GM12891 (cell line): ENCODE data around the gene PPP1R7.
A peak's percentile ranks its signal among the peaks of the same experiment; 100 is the strongest.

ENCODE experiments used
- DNase-seq: peaks from one replicate; pipeline ENCODE4 v3.0.0; 2011; ENCODE audit warnings: low spot score; ENCODE audit not compliant: insufficient read length
- FAIRE-seq: peaks from 2 replicates; lab custom pipeline; 2011; peaks lifted over from hg19 to GRCh38; lab: Jason Lieb, UNC
- PAX5 ChIP-seq: IDR thresholded peaks from 2 replicates; pipeline ENCODE4 v1.6.1; 2011; ENCODE audit warnings: low read length, moderate library complexity, mild to moderate bottlenecking; ENCODE audit not compliant: insufficient read depth, severe bottlenecking
- POLR2A ChIP-seq: IDR thresholded peaks from 2 replicates; pipeline ENCODE4 v1.6.1; 2011; ENCODE audit warnings: low read depth, low read length, control low read depth
- POLR2AphosphoS5 ChIP-seq: IDR thresholded peaks from 2 replicates; pipeline ENCODE4 v1.6.1; 2011; ENCODE audit warnings: low read depth, low read length, control low read depth
- POU2F2 ChIP-seq: IDR thresholded peaks from 2 replicates; pipeline ENCODE4 v1.6.1; 2011; ENCODE audit warnings: low read depth, mild to moderate bottlenecking, control low read depth, low read length, moderate library complexity
- SPI1 ChIP-seq: IDR thresholded peaks from 2 replicates; pipeline ENCODE4 v1.6.1; 2011; ENCODE audit warnings: low read depth, low read length, control low read depth
- TAF1 ChIP-seq: IDR thresholded peaks from 2 replicates; pipeline ENCODE4 v1.6.1; 2011; ENCODE audit warnings: low read depth, low read length, control low read depth

PPP1R7 gene

GRCh38 chr2:241129086-241129871, 21.0 kb upstream of the PPP1R7 start:
- no peak for DNase-seq
- TF ChIP-seq SPI1, result no peak
- TF ChIP-seq TAF1, result no peak
- TF ChIP-seq POLR2AphosphoS5, result no peak
- TF ChIP-seq PAX5, result no peak
- no peak for TF ChIP-seq POU2F2
- no peak for TF ChIP-seq POLR2A
- FAIRE-seq, result peak; percentile 68

DNA sequence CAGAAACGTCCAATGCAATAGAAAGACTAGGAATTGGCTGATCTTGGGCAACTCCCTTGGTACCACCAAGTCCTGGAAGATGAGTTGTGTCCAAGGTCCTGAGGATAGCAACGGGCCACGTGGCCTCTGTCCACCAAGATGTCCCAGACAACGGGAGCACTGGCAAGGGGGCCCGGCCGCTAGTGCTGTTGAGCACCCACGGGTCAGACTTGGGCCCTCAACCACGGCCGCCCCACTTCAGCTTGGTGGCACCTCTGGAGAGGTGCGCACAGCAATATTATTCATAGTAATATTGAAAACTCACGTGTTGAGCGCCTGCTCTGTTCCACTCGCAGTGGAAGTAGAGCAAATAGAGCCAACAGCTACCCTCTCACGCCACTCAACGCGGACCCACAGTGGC, 20.0 kb upstream of the PPP1R7 start:
- DNase-seq, result no peak
- FAIRE-seq, result no peak
- TF ChIP-seq POLR2AphosphoS5 (no peak), POU2F2 (no peak), SPI1 (no peak), PAX5 (no peak)

DNA sequence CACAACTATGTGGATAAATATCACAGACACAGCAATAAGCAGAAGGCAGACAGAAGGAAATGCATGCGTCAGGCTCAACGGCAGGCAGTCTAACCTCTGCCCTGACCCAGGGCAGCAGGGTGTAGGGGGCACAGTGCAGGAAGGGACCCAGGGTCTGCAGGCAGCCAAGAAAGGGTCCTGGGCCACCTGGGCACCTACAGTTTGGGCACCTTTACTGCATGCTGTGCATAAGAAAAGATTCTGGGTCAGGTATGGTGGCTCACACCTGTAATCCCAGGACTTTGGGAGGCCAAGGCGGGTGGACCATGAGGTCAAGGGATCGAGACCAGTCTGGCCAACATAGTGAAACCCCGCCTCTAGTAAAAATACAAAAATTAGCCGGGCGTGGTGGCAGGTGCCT, 18.7 kb upstream of the PPP1R7 start:
- FAIRE-seq (no peak), DNase-seq (no peak)
- TF ChIP-seq POU2F2, result no peak

DNA sequence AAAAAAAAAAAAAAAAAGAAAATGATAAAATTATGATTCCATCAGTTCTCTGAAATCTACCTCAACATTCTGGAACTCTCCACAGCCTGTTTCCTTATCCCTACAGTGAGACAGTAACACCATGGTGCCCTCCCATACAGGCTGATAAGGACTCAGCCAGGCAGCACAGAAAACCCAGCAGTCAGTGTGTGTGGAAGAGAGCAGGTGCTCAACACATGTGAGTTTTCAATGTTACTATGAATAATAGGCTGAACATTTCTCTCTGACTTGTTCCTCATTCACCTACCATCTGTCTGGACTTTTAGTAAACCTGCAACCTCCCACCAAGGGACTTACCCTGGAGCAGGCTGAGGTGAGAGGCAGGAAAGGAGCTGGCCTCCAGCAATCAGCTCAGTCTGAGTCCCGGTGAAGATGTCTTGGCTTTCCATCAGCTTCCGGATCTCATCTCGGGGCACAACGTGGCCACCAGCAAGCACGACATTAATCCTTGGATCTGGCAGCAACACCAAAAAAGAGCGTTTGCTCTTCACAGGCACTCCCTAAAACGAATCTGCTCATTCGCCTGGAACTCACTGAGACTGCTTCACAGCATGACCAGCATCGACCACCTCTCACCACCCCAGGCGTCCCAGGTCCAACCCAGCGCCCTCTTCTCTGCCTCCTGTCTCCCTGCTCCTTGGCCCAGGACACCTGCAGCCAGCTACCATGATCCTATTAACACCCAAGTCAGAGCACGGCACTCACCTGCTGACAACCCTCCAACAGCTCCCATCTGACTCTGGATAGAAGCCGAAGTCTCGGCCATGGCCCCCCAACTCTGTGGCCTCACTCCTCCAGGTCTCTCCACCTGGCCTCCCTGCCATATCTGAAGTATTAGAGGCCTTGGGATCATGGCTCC, 17.5 kb upstream of the PPP1R7 start:
- TF ChIP-seq SPI1 (no peak), TAF1 (no peak), POU2F2 (no peak), PAX5 (no peak), POLR2AphosphoS5 (no peak), POLR2A (no peak)
- DNase-seq (no peak), FAIRE-seq (peak; percentile 71)

DNA sequence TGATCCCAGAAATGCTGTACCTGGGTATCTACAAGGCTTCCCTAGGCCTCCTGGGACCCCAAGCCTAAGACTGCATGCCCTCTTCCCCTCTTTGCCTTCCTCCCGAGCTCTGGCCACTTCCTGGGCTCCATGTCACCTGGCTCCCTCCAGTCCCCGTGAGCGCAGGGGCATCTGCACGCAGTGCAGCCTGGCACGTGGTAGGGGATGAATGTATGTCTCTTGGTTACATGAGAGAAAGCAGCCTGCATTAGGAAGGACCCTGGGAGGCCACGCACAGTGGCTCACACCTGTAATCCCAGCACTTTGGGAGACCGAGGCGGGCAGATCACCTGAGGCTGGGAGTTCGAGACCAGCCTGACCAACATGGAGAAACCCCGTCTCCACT, 16.8 kb upstream of the PPP1R7 start:
- DNase-seq, result no peak
- no peak for FAIRE-seq
- TF ChIP-seq TAF1, result no peak
- TF ChIP-seq PAX5, result no peak
- no peak for TF ChIP-seq POLR2AphosphoS5
- TF ChIP-seq POLR2A, result no peak
- TF ChIP-seq POU2F2, result no peak
- TF ChIP-seq SPI1, result no peak

DNA sequence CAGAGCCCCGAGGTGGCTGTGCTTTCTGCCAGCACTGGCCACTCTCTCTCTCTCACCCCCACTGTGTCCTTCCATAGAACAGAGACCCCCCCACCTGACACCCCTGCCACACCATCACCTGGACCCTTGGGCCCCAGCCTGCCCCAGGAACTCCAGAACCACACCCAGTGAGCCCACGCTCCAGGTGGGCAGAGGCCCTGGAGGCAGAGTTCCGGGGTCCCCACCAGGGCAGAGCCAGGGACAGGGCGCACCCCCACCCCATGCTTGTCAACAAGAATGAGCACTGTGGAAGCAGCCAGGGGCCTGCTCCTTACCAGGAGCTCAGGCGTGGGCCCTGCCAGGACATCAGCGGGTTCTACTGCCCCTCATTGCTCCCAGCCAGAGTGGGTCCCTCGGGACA, 15.6 kb upstream of the PPP1R7 start:
- TF ChIP-seq POU2F2, result no peak
- no peak for FAIRE-seq

DNA sequence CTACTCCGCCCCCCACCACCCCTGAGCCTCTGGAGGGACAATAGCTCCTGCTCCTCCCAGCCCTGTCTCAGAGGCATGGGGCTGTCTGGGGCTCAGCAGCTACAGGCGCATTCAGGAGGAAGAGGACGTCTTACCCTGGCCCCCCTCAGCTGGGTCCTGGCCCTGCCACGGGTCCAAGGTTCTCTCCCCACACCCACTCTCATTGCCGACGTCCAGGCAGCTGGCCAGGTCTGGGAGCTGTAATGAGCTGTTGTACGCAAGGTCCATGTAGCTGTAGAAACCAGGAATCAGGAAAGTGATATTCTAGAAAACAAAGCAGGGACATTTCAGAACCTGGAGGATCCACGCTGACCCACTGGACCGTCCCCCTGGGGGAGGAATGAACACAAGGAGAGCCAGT, 14.5 kb upstream of the PPP1R7 start:
- no peak for FAIRE-seq
- TF ChIP-seq POLR2A (no peak), PAX5 (no peak), TAF1 (no peak), SPI1 (no peak), POU2F2 (no peak), POLR2AphosphoS5 (no peak)
- no peak for DNase-seq

More for the DNA sequence above, 15.6 kb upstream of the PPP1R7 start:
- DNase-seq, result no peak

DNA sequence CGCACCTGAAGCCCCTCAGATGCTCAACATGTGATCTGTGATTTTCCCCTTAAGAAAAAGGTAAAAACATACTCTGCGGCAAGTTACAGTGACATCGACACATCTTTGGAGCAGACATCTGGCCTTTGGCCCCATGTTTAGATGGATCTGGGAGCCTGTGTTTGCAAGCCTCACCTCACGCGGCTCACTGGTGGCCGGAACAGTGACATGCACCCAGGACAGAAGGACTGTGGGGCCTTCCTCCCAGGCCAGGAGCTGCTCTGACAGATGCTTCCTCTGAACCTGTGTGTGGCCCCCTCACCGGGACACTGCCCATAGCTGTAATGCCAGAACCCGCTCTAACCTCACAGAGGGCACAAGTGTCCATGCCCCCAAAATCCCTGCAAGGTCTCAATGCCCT, 14.1 kb upstream of the PPP1R7 start:
- no peak for TF ChIP-seq TAF1
- TF ChIP-seq POLR2AphosphoS5, result no peak
- no peak for TF ChIP-seq POU2F2
- no peak for TF ChIP-seq POLR2A
- TF ChIP-seq PAX5, result no peak
- TF ChIP-seq SPI1, result no peak
- FAIRE-seq (no peak), DNase-seq (no peak)

DNA sequence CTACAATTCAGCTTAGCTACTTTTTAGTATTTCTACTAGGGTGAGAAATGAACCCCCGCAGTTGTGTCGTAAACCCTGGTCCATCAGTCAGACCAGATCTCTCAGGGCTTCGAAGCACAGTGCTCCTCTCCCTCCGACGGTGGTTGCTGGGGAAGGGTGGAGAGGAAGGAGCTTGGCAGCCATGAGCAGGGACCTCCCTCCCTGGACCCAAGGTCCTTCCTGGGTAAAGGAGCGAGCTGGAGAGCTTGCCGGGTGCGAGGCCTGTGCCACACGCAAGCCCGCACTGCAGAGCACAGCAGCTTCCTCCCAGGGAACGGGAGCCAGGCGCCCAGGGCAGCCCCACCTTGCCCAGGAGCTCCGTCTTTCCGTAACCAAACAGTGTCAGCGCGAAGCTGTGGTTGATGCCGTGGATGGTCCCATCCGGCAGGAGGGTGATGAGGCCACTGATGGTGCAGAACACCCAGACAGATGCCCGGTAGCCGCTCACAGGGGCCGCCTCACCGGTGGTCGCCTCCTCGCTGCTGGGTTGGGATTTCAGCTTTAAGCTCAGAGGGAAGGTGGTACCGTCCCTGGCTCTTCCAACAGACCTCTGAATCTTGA, 13.5 kb upstream of the PPP1R7 start:
- TF ChIP-seq SPI1, result no peak
- no peak for TF ChIP-seq TAF1
- no peak for TF ChIP-seq POU2F2
- TF ChIP-seq POLR2A, result no peak
- TF ChIP-seq POLR2AphosphoS5, result no peak
- TF ChIP-seq PAX5, result no peak
- FAIRE-seq (no peak), DNase-seq (no peak)
